Smooth muscle cell of the umbilical artery (primary cell): ENCODE data around the gene TCF20. TPM values are rescaled to one million over a fixed set of nuclear protein-coding genes. Genes with fewer than 3 reads are reported as not detected.

Source experiments
- total RNA-seq: library from RNA; depleted of rRNA; stranded (reverse); fragments of >200 nt; gene quantifications from 2 replicates; pipeline ENCODE4 v1.2.3, GENCODE V29; 2014

Gene TCF20
- total RNA-seq = 16.6 and 32.8 TPM in 2 replicates

GRCh38 chr22:42270510-42271190 lies at the start of gene TCF20:
Gene TCF20, minus strand, starts transcription at chr22:42270653. Its CDS starts 55,348 bp downstream, at chr22:42215305.

Other genes starting within 250 kb of the TCF20 start
- 42.1 and 45.7 TPM in 2 replicates for gene NAGA, start 199.8 kb downstream of the TCF20 start, total RNA-seq
- 15.7 and 22.6 TPM in 2 replicates for gene PHETA2, start 196.4 kb downstream of the TCF20 start, total RNA-seq
- gene SMDT1, start 191.0 kb downstream of the TCF20 start, total RNA-seq = 2.0 and 2.7 TPM in 2 replicates
- 28.5 and 54.6 TPM in 2 replicates for gene NDUFA6, start 179.9 kb downstream of the TCF20 start, total RNA-seq
- gene CYP2D6, start 139.8 kb downstream of the TCF20 start, total RNA-seq = 0.30 and 0.42 TPM in 2 replicates
- under 0.01 and 0.09 TPM in 2 replicates for gene NFAM1, start 161.8 kb upstream of the TCF20 start, total RNA-seq
- gene RRP7A, start 249.1 kb upstream of the TCF20 start, total RNA-seq = 31.1 and 36.2 TPM in 2 replicates